GM12892 (cell line): ENCODE measurements around the gene NELL1.

Experiments used
- POLR2A ChIP-seq: IDR thresholded peaks from 2 replicates; pipeline ENCODE4 v1.6.1; 2011; ENCODE audit warnings: low read depth, low read length, control low read depth
- POLR2AphosphoS5 ChIP-seq: IDR thresholded peaks from 2 replicates; pipeline ENCODE4 v1.6.1; 2011; ENCODE audit warnings: low read depth, low read length, control low read depth
- TAF1 ChIP-seq: IDR thresholded peaks from 2 replicates; pipeline ENCODE4 v1.6.1; 2011; ENCODE audit warnings: low read depth, mild to moderate bottlenecking, control low read depth, low read length, borderline replicate concordance

- TF ChIP-seq POLR2A, result no peak
- TF ChIP-seq POLR2AphosphoS5, result no peak
- TF ChIP-seq TAF1, result no peak
Measured at GRCh38 chr11:21295508-21295907, 626.1 kb downstream of the NELL1 start.
